ENCODE measurements around the gene RBM44. TPM values are rescaled to one million over a fixed set of nuclear protein-coding genes. Genes with fewer than 3 reads are reported as not detected.
A peak's percentile ranks its signal among the peaks of the same experiment; 100 is the strongest.

RBM44 gene
- total and polyA plus RNA-seq, 2 experiments from 2014 or later, result 0.11 TPM; not detected in 1

- TF ChIP-seq EZH2 (IDR thresholded peaks at IDR 0.05; ENCODE audit: insufficient read depth, poor library complexity, severe bottlenecking), result no peak
- no peak for TF ChIP-seq EZH2phosphoT487 (IDR thresholded peaks at IDR 0.05; ENCODE audit: insufficient read depth, low read depth)
- WGBS, 2 experiments (ENCODE audit: low coverage in 1 of 2, low lambda C conversion rate in 2 of 2, missing lambda C conversion rate in 2 of 2), result 98 to 100% methylated on average over 3 to 4 of the region's 4 CpGs
- in situ Hi-C loops (cut with MboI), result no loop called here
Measured at GRCh38 chr2:237786936-237787335, 11.6 kb upstream of the RBM44 start.

GRCh38 chr2:237790353-237790752 is 8.2 kb upstream of the RBM44 start:
- no peaks in the 10 kb centered on the region for H3K9me2 ChIP-seq (ENCODE audit: insufficient read depth)
- no peaks in the 10 kb centered on the region for H3K9me3 ChIP-seq (ENCODE audit: low read depth)
- H3F3A ChIP-seq (ENCODE audit: insufficient read depth), result 0 out of 2 replicates have a peak, but pooled peaks cover 4% of the 10 kb centered on the region
- no peak overlapping the region for H3K27ac ChIP-seq
- peak; percentile 49 for DNase-seq
- no peaks in the 10 kb centered on the region for H3K79me2 ChIP-seq (ENCODE audit: insufficient read depth)
- no peak for TF ChIP-seq EZH2 (IDR thresholded peaks at IDR 0.05; ENCODE audit: insufficient read depth, poor library complexity, severe bottlenecking)
- no peak for TF ChIP-seq EZH2phosphoT487 (IDR thresholded peaks at IDR 0.05; ENCODE audit: insufficient read depth, low read depth)
- no peaks in the 10 kb centered on the region for H3K27me3 ChIP-seq (replicated peaks; ENCODE audit: insufficient read depth)
- in situ Hi-C loops (cut with MboI), result no loop called here
- no peaks in the 10 kb centered on the region for H4K20me1 ChIP-seq (ENCODE audit: insufficient read depth)
- 63 to 64% methylated on average over 4 of the region's 4 CpGs for WGBS, 2 experiments (ENCODE audit: low coverage in 1 of 2, low lambda C conversion rate in 2 of 2, missing lambda C conversion rate in 2 of 2)
- H3K4me2 ChIP-seq (ENCODE audit: unreplicated experiment), result no peak overlapping the region
- no peak overlapping the region for H3K9ac ChIP-seq
- H3K4me1 ChIP-seq (ENCODE audit: insufficient read depth), result no peaks in the 10 kb centered on the region
- H2AFZ ChIP-seq, result no peak overlapping the region
- peaks cover 9% of the 10 kb centered on the region for H3K36me3 ChIP-seq (ENCODE audit: low read depth)
- H3K4me3 ChIP-seq, result no peak overlapping the region

More at GRCh38 chr2:237786936-237787335, 11.6 kb upstream of the RBM44 start:
- Histone ChIP-seq H3K9me2 (ENCODE audit: insufficient read depth) (no peaks in the 10 kb centered on the region), H3K27ac (no peak overlapping the region), H3K4me2 (ENCODE audit: unreplicated experiment) (no peak overlapping the region), H3K79me2 (ENCODE audit: insufficient read depth) (no peaks in the 10 kb centered on the region), H3K9ac (no peak overlapping the region), H2AFZ (no peak overlapping the region), H3K27me3 (replicated peaks; ENCODE audit: insufficient read depth) (no peaks in the 10 kb centered on the region), H3K4me3 (no peak overlapping the region), H4K20me1 (ENCODE audit: insufficient read depth) (no peaks in the 10 kb centered on the region), H3K4me1 (ENCODE audit: insufficient read depth) (no peaks in the 10 kb centered on the region), H3K9me3 (ENCODE audit: low read depth) (no peaks in the 10 kb centered on the region), H3F3A (ENCODE audit: insufficient read depth) (0 out of 2 replicates have a peak, but pooled peaks cover 4% of the 10 kb centered on the region), H3K36me3 (ENCODE audit: low read depth) (peaks cover 10% of the 10 kb centered on the region)
- DNase-seq, result no peak

- Histone ChIP-seq H3K36me3 (ENCODE audit: low read depth) (peaks cover 9% of the 10 kb centered on the region; the same call in 1 of the 2 replicates), H3K79me2 (ENCODE audit: insufficient read depth) (no peaks in the 10 kb centered on the region), H3K9ac (no peak overlapping the region), H3K4me1 (ENCODE audit: insufficient read depth) (no peaks in the 10 kb centered on the region), H3F3A (ENCODE audit: insufficient read depth) (0 out of 2 replicates have a peak, but pooled peaks cover 4% of the 10 kb centered on the region), H2AFZ (no peak overlapping the region), H3K9me3 (ENCODE audit: low read depth) (no peaks in the 10 kb centered on the region), H3K9me2 (ENCODE audit: insufficient read depth) (no peaks in the 10 kb centered on the region), H3K27ac (no peak overlapping the region), H3K4me2 (ENCODE audit: unreplicated experiment) (no peak overlapping the region), H3K27me3 (replicated peaks; ENCODE audit: insufficient read depth) (no peaks in the 10 kb centered on the region), H3K4me3 (no peak overlapping the region), H4K20me1 (ENCODE audit: insufficient read depth) (no peaks in the 10 kb centered on the region)
- 53 to 57% methylated on average over 6 of the region's 6 CpGs for WGBS, 2 experiments (ENCODE audit: low coverage in 1 of 2, low lambda C conversion rate in 2 of 2, missing lambda C conversion rate in 2 of 2)
- in situ Hi-C loops (cut with MboI), result no loop called here
- DNase-seq, result peak; percentile 10
- TF ChIP-seq EZH2phosphoT487 (IDR thresholded peaks at IDR 0.05; ENCODE audit: insufficient read depth, low read depth) (no peak), EZH2 (IDR thresholded peaks at IDR 0.05; ENCODE audit: insufficient read depth, poor library complexity, severe bottlenecking) (no peak)
Measured at GRCh38 chr2:237791977-237792727, 6.4 kb upstream of the RBM44 start.

GRCh38 chr2:237797253-237797652 is 1.3 kb upstream of the RBM44 start:
- Histone ChIP-seq H3K9me3 (ENCODE audit: low read depth) (no peaks in the 10 kb centered on the region), H3K79me2 (ENCODE audit: insufficient read depth) (no peaks in the 10 kb centered on the region), H3K36me3 (ENCODE audit: low read depth) (no peaks in the 10 kb centered on the region), H3K27ac (no peak overlapping the region), H3K27me3 (replicated peaks; ENCODE audit: insufficient read depth) (no peaks in the 10 kb centered on the region), H2AFZ (no peak overlapping the region), H3K4me3 (no peak overlapping the region), H4K20me1 (ENCODE audit: insufficient read depth) (no peaks in the 10 kb centered on the region), H3K4me2 (ENCODE audit: unreplicated experiment) (no peak overlapping the region), H3F3A (ENCODE audit: insufficient read depth) (no peaks in the 10 kb centered on the region), H3K4me1 (ENCODE audit: insufficient read depth) (no peaks in the 10 kb centered on the region), H3K9me2 (ENCODE audit: insufficient read depth) (no peaks in the 10 kb centered on the region), H3K9ac (no peak overlapping the region)
- no peak for DNase-seq
- 69 to 72% methylated on average over 3 of the region's 3 CpGs for WGBS, 2 experiments (ENCODE audit: low coverage in 1 of 2, low lambda C conversion rate in 2 of 2, missing lambda C conversion rate in 2 of 2)
- in situ Hi-C loops (cut with MboI), result no loop called here
- TF ChIP-seq EZH2 (IDR thresholded peaks at IDR 0.05; ENCODE audit: insufficient read depth, poor library complexity, severe bottlenecking), result no peak
- TF ChIP-seq EZH2phosphoT487 (IDR thresholded peaks at IDR 0.05; ENCODE audit: insufficient read depth, low read depth), result no peak
